ENCODE data around the gene CD69.

The CD69 gene

DNA sequence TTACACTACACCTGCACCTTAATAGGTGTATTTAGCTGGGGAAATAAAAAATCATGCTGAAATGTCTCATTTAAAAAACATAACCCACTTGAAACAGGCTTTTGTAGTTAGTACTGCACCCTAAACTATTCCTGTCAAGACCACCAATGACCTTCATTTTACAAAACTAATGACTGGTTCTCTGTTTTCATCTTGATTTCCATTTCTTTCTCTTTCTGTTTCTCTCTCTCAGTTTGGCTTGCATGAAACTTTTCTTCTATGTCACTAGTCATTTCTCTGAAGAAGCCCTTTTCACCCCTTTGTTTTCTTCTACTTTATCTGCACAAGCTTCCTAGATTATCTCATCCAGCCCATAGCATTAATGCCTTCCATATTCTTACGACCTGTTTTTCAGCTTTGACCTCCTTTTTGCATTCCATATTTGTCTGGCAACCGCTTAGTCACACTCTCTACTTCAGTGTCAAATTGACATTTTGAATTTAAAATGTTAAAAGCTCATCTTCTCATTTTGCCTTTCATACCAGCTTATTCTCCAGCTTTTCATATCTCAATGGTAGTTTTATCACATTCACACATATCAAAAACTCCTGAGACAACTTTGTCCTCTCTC, 33.9 kb upstream of the CD69 start:
- no peak for DNase-seq
- H3K4me3 ChIP-seq (ENCODE audit: low read depth, low read length): no peak overlapping the region
- no peaks in the 10 kb centered on the region for H3K36me3 ChIP-seq (replicated peaks)
- no peak for TF ChIP-seq CTCF (IDR thresholded peaks at IDR 0.05; ENCODE audit: low read depth, low read length, missing control alignments)
- in situ Hi-C loops (cut with HindIII; ENCODE audit: low pct_ligation_motif_present, low sequenced_read_pairs): no loop called here
- H3K27me3 ChIP-seq (replicated peaks): no peaks in the 10 kb centered on the region
- peak overlapping the region; percentile 41 for H3K27ac ChIP-seq

- no peak for TF ChIP-seq CTCF (IDR thresholded peaks at IDR 0.05; ENCODE audit: low read depth, low read length, missing control alignments)
- Histone ChIP-seq H3K27ac (peak overlapping the region; percentile 75), H3K27me3 (replicated peaks) (no peaks in the 10 kb centered on the region), H3K4me3 (ENCODE audit: low read depth, low read length) (no peak overlapping the region), H3K36me3 (replicated peaks) (no peaks in the 10 kb centered on the region)
- in situ Hi-C loops (cut with HindIII; ENCODE audit: low pct_ligation_motif_present, low sequenced_read_pairs): no loop called here
- no peak for DNase-seq
These were observed 33.2 kb upstream of the CD69 start for GRCh38 chr12:9793779-9794395.

GRCh38 chr12:9792961-9793617, 32.4 kb upstream of the CD69 start:
- Histone ChIP-seq H3K27ac (peak overlapping the region; percentile 75), H3K36me3 (replicated peaks) (no peaks in the 10 kb centered on the region), H3K4me3 (ENCODE audit: low read depth, low read length) (no peak overlapping the region), H3K27me3 (replicated peaks) (no peaks in the 10 kb centered on the region)
- peak; percentile 66 for DNase-seq
- in situ Hi-C loops (cut with HindIII; ENCODE audit: low pct_ligation_motif_present, low sequenced_read_pairs): no loop called here
- TF ChIP-seq CTCF (IDR thresholded peaks at IDR 0.05; ENCODE audit: low read depth, low read length, missing control alignments): no peak

DNA sequence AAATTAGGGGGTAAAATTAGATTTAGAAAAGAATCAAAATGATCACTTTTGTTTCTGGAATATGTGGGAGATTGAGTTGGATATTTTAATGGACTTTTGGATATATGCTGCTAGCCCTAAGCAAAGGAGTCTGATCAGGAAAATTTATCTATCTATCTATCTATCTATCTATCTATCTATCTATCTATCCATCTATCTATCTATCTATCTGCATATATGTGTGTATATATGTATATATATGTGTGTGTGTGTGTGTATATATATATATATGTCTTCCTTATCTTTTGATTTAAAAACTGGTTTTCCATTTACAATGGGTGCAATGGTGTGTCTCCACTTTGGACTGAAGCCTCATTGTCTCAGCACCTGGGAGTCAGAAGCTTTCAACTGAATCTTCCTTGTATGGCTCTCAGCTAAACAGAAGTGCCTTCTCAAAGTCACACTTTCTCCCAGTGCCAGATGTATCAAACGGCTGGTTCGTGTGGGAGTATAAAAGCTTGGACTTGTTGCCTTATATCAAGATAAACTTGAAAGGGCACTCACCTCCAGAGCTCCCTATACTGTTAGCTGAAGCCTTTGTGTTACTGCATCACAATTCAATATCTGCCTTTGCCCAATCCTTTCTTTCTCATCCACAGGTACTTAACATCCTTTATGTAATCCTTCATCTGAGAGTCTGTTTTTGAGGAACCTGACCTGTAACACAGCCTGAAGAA, 31.6 kb upstream of the CD69 start:
- no peak for DNase-seq
- H3K36me3 ChIP-seq (replicated peaks): no peaks in the 10 kb centered on the region
- in situ Hi-C loops (cut with HindIII; ENCODE audit: low pct_ligation_motif_present, low sequenced_read_pairs): no loop called here
- H3K27me3 ChIP-seq (replicated peaks): no peaks in the 10 kb centered on the region
- peak overlapping the region; percentile 75 for H3K27ac ChIP-seq
- no peak overlapping the region for H3K4me3 ChIP-seq (ENCODE audit: low read depth, low read length)
- no peak for TF ChIP-seq CTCF (IDR thresholded peaks at IDR 0.05; ENCODE audit: low read depth, low read length, missing control alignments)

- Histone ChIP-seq H3K4me3 (ENCODE audit: low read depth, low read length) (no peak overlapping the region), H3K36me3 (replicated peaks) (no peaks in the 10 kb centered on the region), H3K27me3 (replicated peaks) (no peaks in the 10 kb centered on the region), H3K27ac (no peak overlapping the region)
- DNase-seq: peak; percentile 20
- in situ Hi-C loops (cut with HindIII; ENCODE audit: low pct_ligation_motif_present, low sequenced_read_pairs): no loop called here
- TF ChIP-seq CTCF (IDR thresholded peaks at IDR 0.05; ENCODE audit: low read depth, low read length, missing control alignments): no peak
These were observed 26.3 kb upstream of the CD69 start for GRCh38 chr12:9786726-9787717.
